ENCODE measurements around the gene MRPL9.

DNA sequence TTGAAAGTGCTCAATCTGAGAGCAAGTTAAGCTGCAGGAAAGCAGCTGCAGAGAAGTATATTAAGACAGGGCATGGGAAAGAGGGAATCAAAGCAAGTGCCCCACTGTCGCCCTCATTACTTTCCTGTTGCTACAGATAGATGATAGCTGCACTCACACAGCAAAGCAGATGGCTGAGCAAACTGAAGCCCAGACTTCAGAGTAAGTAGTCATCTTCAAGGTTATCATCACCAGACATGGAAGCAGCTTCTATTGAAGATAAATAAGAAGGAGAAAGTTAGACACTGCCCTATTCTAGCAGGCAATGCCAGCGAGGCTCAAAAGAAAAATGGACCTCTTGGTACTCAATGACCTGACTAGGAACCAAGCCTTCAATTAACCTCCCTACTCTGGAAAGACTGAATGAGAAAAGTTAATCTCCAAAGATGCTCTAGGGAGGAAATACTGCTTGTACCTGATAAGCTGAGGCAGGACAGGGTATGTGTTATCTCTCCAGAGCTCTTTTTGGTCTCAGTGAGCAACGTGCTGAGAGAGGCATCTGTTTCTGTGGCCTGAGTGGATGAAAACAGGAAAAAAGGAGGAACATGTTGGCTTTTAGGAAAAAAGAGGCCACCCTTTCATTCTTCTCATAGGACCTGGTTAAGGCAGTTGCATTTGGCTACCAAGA lies 11.1 kb upstream of the MRPL9 start:
- TF ChIP-seq, protein P1, sequence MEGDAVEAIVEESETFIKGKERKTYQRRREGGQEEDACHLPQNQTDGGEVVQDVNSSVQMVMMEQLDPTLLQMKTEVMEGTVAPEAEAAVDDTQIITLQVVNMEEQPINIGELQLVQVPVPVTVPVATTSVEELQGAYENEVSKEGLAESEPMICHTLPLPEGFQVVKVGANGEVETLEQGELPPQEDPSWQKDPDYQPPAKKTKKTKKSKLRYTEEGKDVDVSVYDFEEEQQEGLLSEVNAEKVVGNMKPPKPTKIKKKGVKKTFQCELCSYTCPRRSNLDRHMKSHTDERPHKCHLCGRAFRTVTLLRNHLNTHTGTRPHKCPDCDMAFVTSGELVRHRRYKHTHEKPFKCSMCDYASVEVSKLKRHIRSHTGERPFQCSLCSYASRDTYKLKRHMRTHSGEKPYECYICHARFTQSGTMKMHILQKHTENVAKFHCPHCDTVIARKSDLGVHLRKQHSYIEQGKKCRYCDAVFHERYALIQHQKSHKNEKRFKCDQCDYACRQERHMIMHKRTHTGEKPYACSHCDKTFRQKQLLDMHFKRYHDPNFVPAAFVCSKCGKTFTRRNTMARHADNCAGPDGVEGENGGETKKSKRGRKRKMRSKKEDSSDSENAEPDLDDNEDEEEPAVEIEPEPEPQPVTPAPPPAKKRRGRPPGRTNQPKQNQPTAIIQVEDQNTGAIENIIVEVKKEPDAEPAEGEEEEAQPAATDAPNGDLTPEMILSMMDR (IDR thresholded peaks at IDR 0.05; ENCODE audit: low read depth, low read length) = no peak
- TF ChIP-seq POLR2A (IDR thresholded peaks at IDR 0.05; ENCODE audit: extremely low read depth, insufficient read length) (no peak), MYC (IDR thresholded peaks at IDR 0.05; ENCODE audit: low read depth, low read length) (no peak)
- TF ChIP-seq, protein P2, sequence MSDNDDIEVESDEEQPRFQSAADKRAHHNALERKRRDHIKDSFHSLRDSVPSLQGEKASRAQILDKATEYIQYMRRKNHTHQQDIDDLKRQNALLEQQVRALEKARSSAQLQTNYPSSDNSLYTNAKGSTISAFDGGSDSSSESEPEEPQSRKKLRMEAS (IDR thresholded peaks at IDR 0.05; ENCODE audit: low read depth, low read length) = no peak
